NCI-H446 treated with DMSO at 0.1 percent for 48 hours (cell line): ENCODE measurements around the gene DBF4.
"Not testable (repeated sequence)": the region's sequence is repeated elsewhere in the genome, so short reads cannot be mapped to it uniquely, and the experiment has no call there.

ENCODE experiments used
- DNase-seq: peaks from one replicate; lab custom pipeline; 2025; lab: John Stamatoyannopoulos, UW

Gene DBF4

GRCh38 chr7:87876040-87876868 lies at the start of gene DBF4, which contains the start of gene SLC25A40:
Gene DBF4 (plus strand): TSS chr7:87876493. CDS start chr7:87876733, 240 bp downstream.
Gene SLC25A40 (minus strand): TSS chr7:87876360. CDS start chr7:87858727, 17,633 bp downstream.
- peak; percentile 81 for DNase-seq

GRCh38 chr7:87828383-87828782 lies 47.9 kb upstream of the DBF4 start:
- not testable (repeated sequence) for DNase-seq

- DNase-seq, result no peak
Observed at GRCh38 chr7:87831097-87831496, 45.2 kb upstream of the DBF4 start.

- DNase-seq, result no peak
Observed at GRCh38 chr7:87833130-87833529, 43.2 kb upstream of the DBF4 start.

GRCh38 chr7:87837597-87837996 lies 38.7 kb upstream of the DBF4 start:
- no peak for DNase-seq

GRCh38 chr7:87850836-87851593 lies 25.3 kb upstream of the DBF4 start:
- no peak for DNase-seq

- DNase-seq, result no peak
Observed at GRCh38 chr7:87852306-87852705, 24.0 kb upstream of the DBF4 start.

- DNase-seq, result no peak
Observed at GRCh38 chr7:87853237-87853864, 22.9 kb upstream of the DBF4 start.

GRCh38 chr7:87858417-87859100 lies 17.7 kb upstream of the DBF4 start:
- DNase-seq, result no peak

- DNase-seq, result no peak
Observed at GRCh38 chr7:87866089-87866488, 10.2 kb upstream of the DBF4 start.

- DNase-seq, result not testable (repeated sequence)
Observed at GRCh38 chr7:87866533-87866932, 9.8 kb upstream of the DBF4 start.

- DNase-seq, result no peak
Observed at GRCh38 chr7:87870471-87870870, 5.8 kb upstream of the DBF4 start.

- no peak for DNase-seq
Observed at GRCh38 chr7:87872346-87872745, 3.9 kb upstream of the DBF4 start.

- not testable (repeated sequence) for DNase-seq
Observed at GRCh38 chr7:87873328-87873727, 3.0 kb upstream of the DBF4 start.

- DNase-seq, result no peak
Observed at GRCh38 chr7:87874066-87874465, 2.2 kb upstream of the DBF4 start.

GRCh38 chr7:87875151-87876039 lies 898 bp upstream of the DBF4 start:
- no peak for DNase-seq

GRCh38 chr7:87876869-87877234 lies 559 bp downstream of the DBF4 start:
- DNase-seq, result no peak

GRCh38 chr7:87877366-87878040 lies 1.2 kb downstream of the DBF4 start:
- no peak for DNase-seq

GRCh38 chr7:87878208-87878735 lies 2.0 kb downstream of the DBF4 start:
- DNase-seq, result no peak
